IgD-negative memory B cell (primary cell): Measurements from ENCODE around the gene THADA. TPM values are rescaled to one million over a fixed set of nuclear protein-coding genes. Genes with fewer than 3 reads are reported as not detected.
A peak's percentile ranks its signal among the peaks of the same experiment; 100 is the strongest.
"Not testable (repeated sequence)": the region's sequence is repeated elsewhere in the genome, so short reads cannot be mapped to it uniquely, and the experiment has no call there.

Source experiments
- H3K27ac Mint-ChIP-seq, 3 donors: one replicate each; pipeline ENCODE4 v1.8.0; 2020 to 2022; ENCODE audit warnings: mild to moderate bottlenecking in 3 of 3, mixed read lengths in 3 of 3, moderate library complexity in 1 of 3
- H3K27me3 Mint-ChIP-seq: one replicate; pipeline ENCODE4 v1.8.0; 2021; ENCODE audit warnings: mixed read lengths
- H3K36me3 Mint-ChIP-seq: one replicate; pipeline ENCODE4 v1.8.0; 2020; ENCODE audit warnings: mild to moderate bottlenecking, mixed read lengths
- H3K4me1 Mint-ChIP-seq, 3 donors: one replicate each; pipeline ENCODE4 v1.8.0; 2020 to 2022; ENCODE audit warnings: mixed read lengths in 3 of 3, mild to moderate bottlenecking in 1 of 3
- H3K4me3 Mint-ChIP-seq, 4 donors: one replicate each; pipeline ENCODE4 v1.8.0; 2020 to 2022; ENCODE audit warnings: mild to moderate bottlenecking in 4 of 4, mixed read lengths in 4 of 4, moderate library complexity in 3 of 4
- H3K9me3 Mint-ChIP-seq, 3 donors: one replicate each; pipeline ENCODE4 v1.8.0; 2020 to 2021; ENCODE audit warnings: mixed read lengths in 3 of 3, mild to moderate bottlenecking in 1 of 3
- polyA plus RNA-seq: library from polyadenylated mRNA; unstranded; fragments of 300-500 nt; fragmentation: Illumina TruSeq; gene quantifications from one replicate; pipeline ENCODE4 v1.2.3, GENCODE V29; 2021

THADA gene
- polyA plus RNA-seq = 13.7 TPM

GRCh38 chr2:43595603-43596412, at the start of gene THADA:
TSS of gene THADA (minus strand) at chr2:43596038. CDS start at chr2:43592392, 3,646 bp downstream.
- peak within 1 kb of the TSS; percentile 95 to 98 (median 96) for H3K4me3 Mint-ChIP-seq
- no peaks in the 10 kb centered on the region for H3K9me3 Mint-ChIP-seq
- H3K4me1 Mint-ChIP-seq = peaks cover 17 to 22% (median 20%) of the 10 kb centered on the region in 3 donors
- no peaks in the 10 kb centered on the region for H3K27me3 Mint-ChIP-seq
- peaks cover 3% of the 10 kb centered on the region for H3K36me3 Mint-ChIP-seq
- H3K27ac Mint-ChIP-seq = peak within 1 kb of the TSS; percentile 94 to 99 (median 97)

GRCh38 chr2:43643680-43644079, 47.8 kb upstream of the THADA start:
- Mint-ChIP-seq H3K27ac (no peak overlapping the region), H3K4me1 (peaks cover 0 to 1% (median 0%) of the 10 kb centered on the region in 3 donors), H3K9me3 (no peaks in the 10 kb centered on the region), H3K4me3 (no peak overlapping the region), H3K36me3 (peaks cover 3% of the 10 kb centered on the region), H3K27me3 (no peaks in the 10 kb centered on the region)

- H3K27me3 Mint-ChIP-seq = peaks cover 6% of the 10 kb centered on the region
- peak overlapping the region in 1 of 4 donors; percentile 32 for H3K4me3 Mint-ChIP-seq
- peaks cover 1 to 7% (median 6%) of the 10 kb centered on the region in 3 donors for H3K4me1 Mint-ChIP-seq
- H3K27ac Mint-ChIP-seq = no peak overlapping the region
- peaks cover 3% of the 10 kb centered on the region for H3K36me3 Mint-ChIP-seq
- H3K9me3 Mint-ChIP-seq = no peaks in the 10 kb centered on the region
Measured at GRCh38 chr2:43642363-43642762, 46.5 kb upstream of the THADA start.

- Mint-ChIP-seq H3K36me3 (peaks cover 4% of the 10 kb centered on the region), H3K4me1 (peaks cover 8 to 13% (median 12%) of the 10 kb centered on the region in 3 donors), H3K9me3 (peaks cover 0 to 3% (median 0%) of the 10 kb centered on the region in 3 donors), H3K27me3 (peaks cover 35% of the 10 kb centered on the region), H3K27ac (peak within 1 kb of the TSS in 2 of 3 donors; percentile 7 to 27), H3K4me3 (peak within 1 kb of the TSS; percentile 80 to 95 (median 90))
Measured at GRCh38 chr2:43637030-43637803, 41.4 kb upstream of the THADA start, which contains the start of gene PLEKHH2. TSS of gene PLEKHH2 (plus strand) at chr2:43637260. CDS start at chr2:43644674, 7,414 bp downstream.

- Mint-ChIP-seq H3K27ac (peak overlapping the region in 2 of 3 donors; percentile 7 to 27), H3K4me3 (peak overlapping the region; percentile 80 to 95 (median 90)), H3K9me3 (peaks cover 0 to 3% (median 0%) of the 10 kb centered on the region in 3 donors), H3K36me3 (peaks cover 4% of the 10 kb centered on the region), H3K4me1 (peaks cover 8 to 13% (median 12%) of the 10 kb centered on the region in 3 donors), H3K27me3 (peaks cover 40% of the 10 kb centered on the region)
Measured at GRCh38 chr2:43636621-43637020, 40.8 kb upstream of the THADA start.

GRCh38 chr2:43636153-43636552, 40.3 kb upstream of the THADA start:
- peak overlapping the region in 1 of 3 donors; percentile 7 for H3K27ac Mint-ChIP-seq
- peak overlapping the region; percentile 32 to 91 (median 77) for H3K4me3 Mint-ChIP-seq
- H3K4me1 Mint-ChIP-seq = peaks cover 8 to 13% (median 12%) of the 10 kb centered on the region in 3 donors
- not testable (repeated sequence) for H3K9me3 Mint-ChIP-seq, H3K36me3 Mint-ChIP-seq
- peaks cover 40% of the 10 kb centered on the region for H3K27me3 Mint-ChIP-seq

- peaks cover 0 to 3% (median 2%) of the 10 kb centered on the region in 3 donors for H3K9me3 Mint-ChIP-seq
- peaks cover 3% of the 10 kb centered on the region for H3K36me3 Mint-ChIP-seq
- peaks cover 40% of the 10 kb centered on the region for H3K27me3 Mint-ChIP-seq
- H3K4me3 Mint-ChIP-seq = peak overlapping the region in 1 of 4 donors; percentile 21
- H3K4me1 Mint-ChIP-seq = peaks cover 8 to 13% (median 12%) of the 10 kb centered on the region in 3 donors
- H3K27ac Mint-ChIP-seq = no peak overlapping the region
Measured at GRCh38 chr2:43634604-43635306, 38.9 kb upstream of the THADA start.

- Mint-ChIP-seq H3K36me3 (peaks cover 4% of the 10 kb centered on the region), H3K4me1 (peaks cover 4 to 7% (median 5%) of the 10 kb centered on the region in 3 donors), H3K27ac (peak overlapping the region in 1 of 3 donors; percentile 39), H3K9me3 (peaks cover 0 to 10% (median 2%) of the 10 kb centered on the region in 3 donors), H3K27me3 (peaks cover 33% of the 10 kb centered on the region), H3K4me3 (no peak overlapping the region)
Measured at GRCh38 chr2:43631618-43632317, 35.9 kb upstream of the THADA start.

- Mint-ChIP-seq H3K36me3 (peaks cover 2% of the 10 kb centered on the region), H3K27me3 (peaks cover 13% of the 10 kb centered on the region), H3K4me1 (no peaks in the 10 kb centered on the region), H3K4me3 (no peak overlapping the region), H3K9me3 (peaks cover 0 to 4% (median 0%) of the 10 kb centered on the region in 3 donors), H3K27ac (no peak overlapping the region)
Measured at GRCh38 chr2:43622931-43623451, 27.2 kb upstream of the THADA start.

GRCh38 chr2:43619511-43619910, 23.7 kb upstream of the THADA start:
- Mint-ChIP-seq H3K36me3 (peaks cover 2% of the 10 kb centered on the region), H3K27me3 (peaks cover 15% of the 10 kb centered on the region), H3K27ac (no peak overlapping the region), H3K4me1 (no peaks in the 10 kb centered on the region), H3K9me3 (no peaks in the 10 kb centered on the region), H3K4me3 (no peak overlapping the region)

- peaks cover 11% of the 10 kb centered on the region for H3K27me3 Mint-ChIP-seq
- peaks cover 5% of the 10 kb centered on the region for H3K36me3 Mint-ChIP-seq
- peak overlapping the region in 1 of 3 donors; percentile 68 for H3K27ac Mint-ChIP-seq
- no peak overlapping the region for H3K4me3 Mint-ChIP-seq
- no peaks in the 10 kb centered on the region for H3K9me3 Mint-ChIP-seq
- peaks cover 0 to 2% (median 2%) of the 10 kb centered on the region in 3 donors for H3K4me1 Mint-ChIP-seq
Measured at GRCh38 chr2:43616967-43617680, 21.3 kb upstream of the THADA start.

GRCh38 chr2:43612944-43613343, 17.1 kb upstream of the THADA start:
- Mint-ChIP-seq H3K36me3 (peaks cover 5% of the 10 kb centered on the region), H3K4me1 (peaks cover 0 to 2% (median 2%) of the 10 kb centered on the region in 3 donors), H3K27ac (no peak overlapping the region), H3K4me3 (no peak overlapping the region), H3K27me3 (peaks cover 6% of the 10 kb centered on the region), H3K9me3 (no peaks in the 10 kb centered on the region)
